Smooth muscle cell (in vitro differentiated cells): ENCODE results near the gene CEP63. TPM values are rescaled to one million over a fixed set of nuclear protein-coding genes. Genes with fewer than 3 reads are reported as not detected.

Experiments
- DNase-seq: peaks from one replicate; lab custom pipeline; 2025; ENCODE audit not compliant: unreplicated experiment; lab: John Stamatoyannopoulos, UW
- H2AFZ ChIP-seq: fragments of 200-600 bp; sonication (generic); 2 replicates; pipeline ENCODE4 v1.6.0; 2016; ENCODE audit warnings: antibody characterized with exemption, low read depth, mild to moderate bottlenecking
- H3F3A ChIP-seq: fragments of 200-600 bp; sonication (generic); 2 replicates; pipeline ENCODE4 v1.6.0; 2017; ENCODE audit warnings: antibody characterized with exemption, low read depth
- H3K27ac ChIP-seq: fragments of 200-600 bp; sonication (generic); 2 replicates; pipeline ENCODE4 v1.5.1; 2016; ENCODE audit warnings: low read depth, mild to moderate bottlenecking
- H3K27me3 ChIP-seq: fragments of 200-600 bp; sonication (generic); 2 replicates; pipeline ENCODE4 v1.6.1; 2016; ENCODE audit warnings: low read depth, mild to moderate bottlenecking
- H3K36me3 ChIP-seq: fragments of 200-600 bp; sonication (generic); 2 replicates; pipeline ENCODE4 v1.5.1; 2016; ENCODE audit warnings: low read depth
- H3K4me1 ChIP-seq: fragments of 200-600 bp; sonication (generic); 2 replicates; pipeline ENCODE4 v1.5.1; 2016; ENCODE audit warnings: low read depth
- H3K4me2 ChIP-seq: fragments of 200-600 bp; sonication (generic); 2 replicates; pipeline ENCODE4 v1.6.0; 2016; ENCODE audit warnings: mild to moderate bottlenecking
- H3K4me3 ChIP-seq: fragments of 200-600 bp; sonication (generic); 2 replicates; pipeline ENCODE4 v1.5.1; 2016; ENCODE audit warnings: mild to moderate bottlenecking
- H3K79me2 ChIP-seq: fragments of 200-600 bp; sonication (generic); 2 replicates; pipeline ENCODE4 v1.6.0; 2016; ENCODE audit warnings: low read depth, mild to moderate bottlenecking
- H3K9ac ChIP-seq: fragments of 200-600 bp; sonication (generic); 2 replicates; pipeline ENCODE4 v1.6.0; 2016; ENCODE audit warnings: low read depth
- H3K9me3 ChIP-seq: fragments of 200-600 bp; sonication (generic); replicated peaks from 2 replicates; pipeline ENCODE4 v1.5.1; 2016; ENCODE audit warnings: low read depth
- H4K20me1 ChIP-seq: fragments of 200-600 bp; sonication (generic); 2 replicates; pipeline ENCODE4 v1.6.0; 2016; ENCODE audit warnings: low read depth
- WGBS: methylation state at CpG from one replicate; pipeline ENCODE4 v1.1.7; 2016; ENCODE audit warnings: low lambda C conversion rate; 5-methylcytosine and 5-hydroxymethylcytosine counted together
- polyA plus RNA-seq: library from polyadenylated mRNA; unstranded; fragments of >200 nt; fragmentation: Nextera tagmentation; extraction: Ambion mirVana; gene quantifications from 2 replicates; pipeline ENCODE4 v1.2.1, GENCODE V29; 2016
- total RNA-seq: library from RNA; depleted of rRNA; stranded (reverse); fragments of >200 nt; gene quantifications from 2 replicates; pipeline ENCODE4 v1.2.3, GENCODE V29; 2014
- TF ChIP-seq, protein P1 (sequence below): fragments of 200-600 bp; sonication (generic); IDR thresholded peaks from 2 replicates; pipeline ENCODE4 v1.5.1; 2017; ENCODE audit warnings: borderline replicate concordance, mild to moderate bottlenecking, antibody characterized with exemption; ENCODE audit not compliant: insufficient read depth, poor library complexity, severe bottlenecking

The CEP63 gene
- total and polyA plus RNA-seq, 2 experiments from 2014 or later = 16.9 to 24.5 TPM

DNA sequence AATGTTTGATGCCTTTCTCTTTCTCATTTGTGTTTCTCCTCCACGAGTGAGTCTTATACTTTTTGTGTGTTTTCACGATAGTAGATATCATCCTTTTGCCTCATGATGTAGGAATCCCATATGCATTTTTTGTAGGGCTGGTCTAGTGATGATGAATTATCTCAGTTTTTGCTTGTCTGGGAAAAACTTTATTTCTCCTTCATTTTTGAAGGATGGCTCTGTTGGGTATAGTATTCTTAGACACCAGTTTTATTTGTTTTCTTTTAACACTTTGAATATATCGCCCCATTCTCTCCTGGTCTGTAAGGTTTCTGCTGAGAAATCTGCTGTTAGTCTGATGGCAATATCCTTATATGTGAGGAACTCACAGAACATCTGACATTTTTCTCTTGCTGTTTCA lies 18.3 kb downstream of the CEP63 start:
- Histone ChIP-seq H2AFZ (no peak overlapping the region), H3K9ac (no peak overlapping the region), H3K36me3 (peaks cover 7% of the 10 kb centered on the region), H3K27me3 (no peaks in the 10 kb centered on the region), H3K4me3 (no peak overlapping the region), H3K4me2 (no peak overlapping the region), H3K9me3 (no peaks in the 10 kb centered on the region), H4K20me1 (peaks cover 31% of the 10 kb centered on the region), H3K79me2 (peaks cover 70% of the 10 kb centered on the region), H3F3A (no peaks in the 10 kb centered on the region), H3K4me1 (no peaks in the 10 kb centered on the region), H3K27ac (no peak overlapping the region)
- DNase-seq = no peak
- WGBS = 65% methylated on average over 3 of the region's 3 CpGs
- TF ChIP-seq, protein P1, sequence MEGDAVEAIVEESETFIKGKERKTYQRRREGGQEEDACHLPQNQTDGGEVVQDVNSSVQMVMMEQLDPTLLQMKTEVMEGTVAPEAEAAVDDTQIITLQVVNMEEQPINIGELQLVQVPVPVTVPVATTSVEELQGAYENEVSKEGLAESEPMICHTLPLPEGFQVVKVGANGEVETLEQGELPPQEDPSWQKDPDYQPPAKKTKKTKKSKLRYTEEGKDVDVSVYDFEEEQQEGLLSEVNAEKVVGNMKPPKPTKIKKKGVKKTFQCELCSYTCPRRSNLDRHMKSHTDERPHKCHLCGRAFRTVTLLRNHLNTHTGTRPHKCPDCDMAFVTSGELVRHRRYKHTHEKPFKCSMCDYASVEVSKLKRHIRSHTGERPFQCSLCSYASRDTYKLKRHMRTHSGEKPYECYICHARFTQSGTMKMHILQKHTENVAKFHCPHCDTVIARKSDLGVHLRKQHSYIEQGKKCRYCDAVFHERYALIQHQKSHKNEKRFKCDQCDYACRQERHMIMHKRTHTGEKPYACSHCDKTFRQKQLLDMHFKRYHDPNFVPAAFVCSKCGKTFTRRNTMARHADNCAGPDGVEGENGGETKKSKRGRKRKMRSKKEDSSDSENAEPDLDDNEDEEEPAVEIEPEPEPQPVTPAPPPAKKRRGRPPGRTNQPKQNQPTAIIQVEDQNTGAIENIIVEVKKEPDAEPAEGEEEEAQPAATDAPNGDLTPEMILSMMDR = no peak

DNA sequence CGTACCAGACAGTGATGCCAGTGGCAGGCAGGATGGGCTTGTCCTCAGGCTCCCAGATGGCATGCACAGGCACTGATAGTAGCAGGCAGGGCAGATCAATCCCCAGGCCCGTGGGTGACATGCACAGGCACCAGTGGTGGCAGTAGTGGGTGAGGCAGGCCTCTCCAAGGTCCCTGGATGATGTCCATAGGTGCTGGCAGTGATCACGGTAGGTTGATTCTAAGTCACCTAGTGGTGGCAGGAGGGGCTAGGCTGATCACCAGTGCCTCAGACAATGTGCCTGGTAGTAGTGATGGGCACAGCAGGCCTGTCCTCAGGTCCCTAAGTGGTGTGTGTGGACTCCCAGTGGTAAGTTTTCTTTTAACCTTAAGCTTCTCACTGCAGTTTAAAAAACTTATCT lies 19.6 kb downstream of the CEP63 start:
- H3K36me3 ChIP-seq = peaks cover 7% of the 10 kb centered on the region
- no peak for DNase-seq
- no peaks in the 10 kb centered on the region for H3K4me1 ChIP-seq
- H3K4me3 ChIP-seq = no peak overlapping the region
- H3F3A ChIP-seq = no peaks in the 10 kb centered on the region
- 65% methylated on average over 3 of the region's 3 CpGs for WGBS
- TF ChIP-seq, protein P1 = no peak
- H3K9ac ChIP-seq = no peak overlapping the region
- no peaks in the 10 kb centered on the region for H3K27me3 ChIP-seq
- H3K27ac ChIP-seq = no peak overlapping the region
- H3K4me2 ChIP-seq = no peak overlapping the region
- H3K79me2 ChIP-seq = peaks cover 60% of the 10 kb centered on the region
- H4K20me1 ChIP-seq = peaks cover 25% of the 10 kb centered on the region
- H2AFZ ChIP-seq = no peak overlapping the region
- H3K9me3 ChIP-seq = no peaks in the 10 kb centered on the region

DNA sequence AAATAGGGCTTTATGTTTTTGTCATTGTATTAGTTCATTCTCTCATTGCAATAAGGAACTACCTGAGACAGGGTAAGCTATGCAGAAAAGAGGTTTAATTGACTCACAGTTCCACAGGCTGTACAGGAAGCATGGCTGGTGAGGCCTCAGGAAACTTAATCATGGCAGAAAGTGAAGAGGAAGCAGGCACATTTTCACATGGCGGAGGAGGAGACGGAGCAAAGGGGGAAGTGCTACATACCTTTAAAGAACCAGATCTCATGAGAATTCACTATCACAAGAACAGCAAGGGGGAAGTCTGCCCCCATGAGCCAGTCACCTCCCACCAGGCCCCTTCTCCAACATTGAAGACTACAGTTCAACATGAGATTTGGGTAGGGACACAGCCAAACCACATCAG lies 25.6 kb downstream of the CEP63 start:
- Histone ChIP-seq H3K9me3 (no peaks in the 10 kb centered on the region), H4K20me1 (no peaks in the 10 kb centered on the region), H2AFZ (no peak overlapping the region), H3K79me2 (peaks cover 4% of the 10 kb centered on the region), H3F3A (no peaks in the 10 kb centered on the region), H3K27ac (no peak overlapping the region), H3K4me2 (no peak overlapping the region), H3K4me1 (no peaks in the 10 kb centered on the region), H3K4me3 (no peak overlapping the region), H3K36me3 (peaks cover 3% of the 10 kb centered on the region), H3K27me3 (no peaks in the 10 kb centered on the region), H3K9ac (no peak overlapping the region)
- TF ChIP-seq, protein P1 = no peak
- no peak for DNase-seq
- 92% methylated on average over 2 of the region's 2 CpGs for WGBS

DNA sequence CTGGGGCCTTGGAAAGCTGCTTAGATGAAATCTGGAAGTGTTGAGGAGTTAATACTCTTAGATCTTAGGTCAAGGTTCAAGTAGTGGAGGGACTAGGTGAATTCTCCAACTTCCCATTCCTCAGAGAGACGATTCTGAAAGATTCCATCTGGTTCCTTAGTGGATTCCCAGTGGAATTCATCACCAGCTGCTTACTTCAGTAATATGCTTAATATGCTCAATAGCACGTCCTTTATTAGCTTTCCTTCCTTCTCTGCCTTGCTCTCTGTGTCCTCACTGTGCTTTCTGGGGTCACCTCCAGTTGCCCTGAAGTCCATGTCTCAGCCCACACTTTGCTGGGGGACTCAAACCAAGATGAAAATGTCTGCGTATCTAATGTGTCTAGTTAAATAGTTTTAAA lies 31.0 kb downstream of the CEP63 start:
- TF ChIP-seq, protein P1 = no peak
- Histone ChIP-seq H3K4me2 (no peak overlapping the region), H3K36me3 (peaks cover 4% of the 10 kb centered on the region), H3K4me1 (no peaks in the 10 kb centered on the region), H3K4me3 (no peak overlapping the region), H3K9me3 (no peaks in the 10 kb centered on the region), H3K9ac (no peak overlapping the region), H3K79me2 (no peaks in the 10 kb centered on the region), H3F3A (no peaks in the 10 kb centered on the region), H2AFZ (no peak overlapping the region), H3K27me3 (no peaks in the 10 kb centered on the region), H3K27ac (no peak overlapping the region), H4K20me1 (no peaks in the 10 kb centered on the region)
- DNase-seq = no peak
- WGBS = 91% methylated on average over 3 of the region's 3 CpGs
